GM10248 (cell line): ENCODE results near the gene MRPL12.

Experiments used
- CTCF ChIA-PET: fragments of 300-600 bp; sonication (Branson Sonifier 250); formaldehyde crosslinking; extraction: SDS; loops from one replicate; lab custom pipeline; 2021; ENCODE audit warnings: antibody characterized with exemption; lab: Yijun Ruan, JAX
- POLR2A ChIA-PET: fragments of 350-650 bp; sonication (Branson Sonifier 250); formaldehyde crosslinking; extraction: SDS; loops from one replicate; lab custom pipeline; 2020; ENCODE audit warnings: antibody characterized with exemption; lab: Yijun Ruan, JAX
- DNase-seq: peaks from one replicate; pipeline ENCODE4 v3.0.0; 2012; ENCODE audit errors: extremely low spot score
- CTCF ChIP-seq: IDR thresholded peaks from 2 replicates; pipeline ENCODE4 v1.5.1; 2012; ENCODE audit warnings: mild to moderate bottlenecking, low read depth; ENCODE audit errors: extremely low read depth, missing control alignments, control extremely low read depth

Gene MRPL12

GRCh38 chr17:81741049-81741593 is 38.0 kb downstream of the MRPL12 start:
- DNase-seq = no peak
- no peak for TF ChIP-seq CTCF
- ChIA-PET CTCF (no interaction called here), POLR2A (no interaction called here)

- ChIA-PET CTCF (no interaction called here), POLR2A (no interaction called here)
- no peak for TF ChIP-seq CTCF
- no peak for DNase-seq
These were observed 38.7 kb downstream of the MRPL12 start for GRCh38 chr17:81741594-81742452.
